ENCODE measurements around the gene SAP30L.

DNA sequence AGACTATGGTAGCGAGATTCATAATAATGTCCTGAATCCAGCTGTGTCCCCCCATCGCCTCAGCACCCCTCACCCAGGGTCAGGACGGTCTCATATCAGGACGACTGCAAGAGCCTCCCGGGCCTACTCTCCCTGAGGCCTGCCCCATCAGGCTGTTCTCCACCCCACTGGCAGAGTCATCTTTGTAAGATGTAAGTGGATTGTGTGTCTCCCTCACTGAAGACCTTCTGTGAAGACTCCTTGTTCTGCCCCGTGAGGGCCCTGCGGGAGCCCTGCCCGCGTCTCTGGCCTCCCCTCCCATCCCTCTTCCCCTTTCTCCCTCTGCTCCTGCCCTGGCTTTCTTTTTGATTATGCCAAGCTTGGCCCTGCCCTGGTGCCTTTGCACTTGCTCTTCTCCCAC lies 43.9 kb upstream of the SAP30L start:
- TF ChIP-seq, protein P1, sequence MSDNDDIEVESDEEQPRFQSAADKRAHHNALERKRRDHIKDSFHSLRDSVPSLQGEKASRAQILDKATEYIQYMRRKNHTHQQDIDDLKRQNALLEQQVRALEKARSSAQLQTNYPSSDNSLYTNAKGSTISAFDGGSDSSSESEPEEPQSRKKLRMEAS (IDR thresholded peaks at IDR 0.05) = no peak
- TF ChIP-seq RAD21 (IDR thresholded peaks at IDR 0.05; ENCODE audit: low read depth) (no peak), YY1 (IDR thresholded peaks at IDR 0.05; ENCODE audit: low read depth) (no peak), ZBTB7A (IDR thresholded peaks at IDR 0.05; ENCODE audit: low read depth) (no peak)

Measured in Ishikawa (cell line).